H1 (cell line): Measurements from ENCODE around the gene PPY. TPM values are rescaled to one million over a fixed set of nuclear protein-coding genes. Genes with fewer than 3 reads are reported as not detected.
A peak's percentile ranks its signal among the peaks of the same experiment; 100 is the strongest.

Experiments
- CTCF ChIA-PET: fragments of 300-600 bp; sonication (Branson Sonifier 250); formaldehyde crosslinking; loops from one replicate; lab custom pipeline; 2021; ENCODE audit not compliant: partially characterized antibody; lab: Charles Lee
- POLR2A ChIA-PET: fragments of 300-600 bp; sonication (Branson Sonifier 250); formaldehyde crosslinking; loops from one replicate; lab custom pipeline; 2021; ENCODE audit warnings: inconsistent platforms; ENCODE audit not compliant: partially characterized antibody; lab: Charles Lee
- DNase-seq, 2 experiments: peaks; one replicate each; pipeline versions ENCODE4 v3.0.0 to v3.0.0-alpha.2; 2010 to 2022; ENCODE audit warnings: low spot score in 2 of 2, low read depth in 1 of 2, mixed read lengths in 1 of 2
- FAIRE-seq: peaks from 2 replicates; lab custom pipeline; 2011; peaks lifted over from hg19 to GRCh38; lab: Jason Lieb, UNC
- H2AFZ ChIP-seq: 2 replicates; pipeline ENCODE4 v1.8.1; 2012; ENCODE audit warnings: low read length, inconsistent platforms
- H2AK5ac ChIP-seq: 2 replicates; pipeline ENCODE4 v1.6.1; 2013; ENCODE audit warnings: low read depth, low read length
- H2BK120ac ChIP-seq: replicated peaks from 2 replicates; pipeline ENCODE3; 2013; ENCODE audit warnings: low read depth, low read length, inconsistent platforms
- H2BK12ac ChIP-seq: 2 replicates; pipeline ENCODE4 v1.6.1; 2013; ENCODE audit warnings: low read depth, low read length
- H2BK15ac ChIP-seq: 2 replicates; pipeline ENCODE4 v1.6.1; 2013; ENCODE audit warnings: low read length
- H2BK20ac ChIP-seq: 2 replicates; pipeline ENCODE4 v1.6.1; 2013; ENCODE audit warnings: low read length
- H2BK5ac ChIP-seq: 2 replicates; pipeline ENCODE4 v1.6.1; 2013; ENCODE audit warnings: low read depth, low read length
- H3K14ac ChIP-seq: 2 replicates; pipeline ENCODE4 v1.6.1; 2013; ENCODE audit warnings: inconsistent platforms; ENCODE audit not compliant: insufficient read length
- H3K18ac ChIP-seq: 2 replicates; pipeline ENCODE4 v1.6.1; 2013; ENCODE audit warnings: low read length; ENCODE audit errors: extremely low read depth
- H3K23ac ChIP-seq: 2 replicates; pipeline ENCODE4 v1.6.1; 2013; ENCODE audit warnings: inconsistent platforms; ENCODE audit not compliant: insufficient read length
- H3K23me2 ChIP-seq: 2 replicates; pipeline ENCODE4 v1.6.1; 2013; ENCODE audit warnings: low read depth, low read length
- H3K27ac ChIP-seq: 2 replicates; pipeline ENCODE4 v1.6.1; 2011; ENCODE audit warnings: low read depth, low read length, inconsistent platforms
- H3K27me3 ChIP-seq, 4 experiments: replicated peaks in 1 of 4; 1 replicate in 1 of 4; 2 replicates in 3 of 4; pipeline versions ENCODE4 v1.6.1 to v1.8.1; 2011 to 2013; ENCODE audit warnings: low read length in 3 of 4, mild to moderate bottlenecking in 3 of 4, inconsistent platforms in 2 of 4, mixed read lengths in 2 of 4, moderate library complexity in 1 of 4; ENCODE audit not compliant: control insufficient read depth in 3 of 4, insufficient read depth in 3 of 4; ENCODE audit errors: extremely low read depth in 1 of 4
- H3K36me3 ChIP-seq, 4 experiments: 2 replicates each; pipeline versions ENCODE4 v1.6.1 to v1.8.1; 2011 to 2013; ENCODE audit warnings: mild to moderate bottlenecking in 4 of 4, low read length in 3 of 4, moderate library complexity in 2 of 4, control low read depth in 1 of 4, inconsistent platforms in 1 of 4; ENCODE audit not compliant: insufficient read depth in 4 of 4, control insufficient read depth in 2 of 4
- H3K4ac ChIP-seq: replicated peaks from 2 replicates; pipeline ENCODE3; 2013; ENCODE audit warnings: low read length, low read depth, mixed read lengths, inconsistent platforms; ENCODE audit not compliant: insufficient read length
- H3K4me1 ChIP-seq, 4 experiments: replicated peaks in 1 of 4; 1 replicate in 1 of 4; 2 replicates in 3 of 4; pipeline versions ENCODE4 v1.6.1 to v1.8.1; 2011 to 2013; ENCODE audit warnings: low read length in 3 of 4, inconsistent platforms in 2 of 4, mixed read lengths in 1 of 4; ENCODE audit not compliant: insufficient read depth in 4 of 4, control insufficient read depth in 3 of 4
- H3K4me2 ChIP-seq, 2 experiments: 2 replicates each; pipeline versions ENCODE4 v1.6.1 to v1.8.1; 2011 to 2013; ENCODE audit warnings: low read depth in 2 of 2, low read length in 2 of 2, control low read depth in 1 of 2, inconsistent platforms in 1 of 2, mild to moderate bottlenecking in 1 of 2; ENCODE audit not compliant: insufficient read depth in 1 of 2
- H3K4me3 ChIP-seq, 4 experiments: fragments of 200-600, 300-600 bp in 1 of 4; sonication (generic), shearing (Covaris generic), sonication (Bioruptor Twin) in 1 of 4; 2 replicates each; pipeline versions ENCODE4 v1.5.1 to v1.8.1; 2011 to 2016; ENCODE audit warnings: low read length in 4 of 4, low read depth in 3 of 4, control low read depth in 2 of 4, inconsistent platforms in 2 of 4, mild to moderate bottlenecking in 2 of 4, mixed read lengths in 1 of 4, moderate library complexity in 1 of 4; ENCODE audit not compliant: insufficient read depth in 2 of 4; ENCODE audit errors: extremely low read depth in 1 of 4
- H3K56ac ChIP-seq: replicated peaks from 2 replicates; pipeline ENCODE3; 2013; ENCODE audit warnings: low read depth, mild to moderate bottlenecking, mixed read lengths, low read length, inconsistent platforms; ENCODE audit not compliant: insufficient read length
- H3K79me1 ChIP-seq: 2 replicates; pipeline ENCODE4 v1.6.1; 2013; ENCODE audit warnings: low read depth, low read length, control low read depth
- H3K79me2 ChIP-seq, 2 experiments: 2 replicates each; pipeline versions ENCODE4 v1.6.1 to v1.8.1; 2012 to 2013; ENCODE audit warnings: low read length in 2 of 2, mild to moderate bottlenecking in 2 of 2, inconsistent platforms in 1 of 2; ENCODE audit not compliant: insufficient read depth in 2 of 2, control insufficient read depth in 1 of 2
- H3K9ac ChIP-seq, 4 experiments: replicated peaks in 1 of 4; 1 replicate in 1 of 4; 2 replicates in 3 of 4; pipeline versions ENCODE4 v1.6.1 to v1.8.1; 2011 to 2013; ENCODE audit warnings: low read depth in 3 of 4, low read length in 3 of 4, control low read depth in 2 of 4, mild to moderate bottlenecking in 2 of 4, moderate library complexity in 2 of 4, inconsistent platforms in 1 of 4; ENCODE audit errors: extremely low read depth in 1 of 4
- H3K9me3 ChIP-seq, 2 experiments: 2 replicates each; pipeline versions ENCODE4 v1.6.1 to v1.8.1; 2012 to 2013; ENCODE audit warnings: mild to moderate bottlenecking in 2 of 2, moderate library complexity in 2 of 2, control low read depth in 1 of 2, inconsistent platforms in 1 of 2, low read depth in 1 of 2, low read length in 1 of 2, mixed read lengths in 1 of 2; ENCODE audit not compliant: insufficient read depth in 2 of 2
- H4K20me1 ChIP-seq, 2 experiments: replicated peaks in 1 of 2; 2 replicates each; pipeline versions ENCODE3 to v1.8.1; 2011 to 2013; ENCODE audit warnings: inconsistent platforms in 2 of 2, low read length in 2 of 2, mild to moderate bottlenecking in 1 of 2; ENCODE audit not compliant: insufficient read depth in 2 of 2, control insufficient read depth in 1 of 2
- H4K5ac ChIP-seq: 2 replicates; pipeline ENCODE4 v1.6.1; 2013; ENCODE audit warnings: low read length, low read depth, mixed read lengths, inconsistent platforms; ENCODE audit not compliant: insufficient read length
- H4K8ac ChIP-seq: 2 replicates; pipeline ENCODE4 v1.8.0; 2013; ENCODE audit warnings: mild to moderate bottlenecking, moderate library complexity, low read length, inconsistent platforms; ENCODE audit not compliant: insufficient read depth; ENCODE audit errors: extremely low read depth
- H4K91ac ChIP-seq: replicated peaks from 2 replicates; pipeline ENCODE3; 2013; ENCODE audit warnings: low read length, mixed read lengths, inconsistent platforms; ENCODE audit not compliant: insufficient read length
- BRCA1 ChIP-seq: IDR thresholded peaks from 2 replicates; pipeline ENCODE4 v1.6.1; 2012; ENCODE audit warnings: low read depth, low read length, improper control_type of control experiment
- GABPA ChIP-seq: IDR thresholded peaks from 2 replicates; pipeline ENCODE4 v1.6.1; 2011; ENCODE audit warnings: mild to moderate bottlenecking, low read length, moderate library complexity, borderline replicate concordance; ENCODE audit not compliant: insufficient read depth
- SAP30 ChIP-seq: fragments of 300-600 bp; sonication (generic); IDR thresholded peaks from 2 replicates; pipeline ENCODE4 v1.7.1; 2012; ENCODE audit warnings: low read length, moderate library complexity, mild to moderate bottlenecking, inconsistent platforms; ENCODE audit not compliant: insufficient read depth, insufficient replicate concordance
- SIN3A ChIP-seq, 2 experiments: IDR thresholded peaks in 1 of 2; conservative IDR thresholded peaks in 1 of 2; 2 replicates each; pipeline ENCODE4 v1.6.1; 2011 to 2012; ENCODE audit warnings: low read length in 2 of 2, improper control_type of control experiment in 1 of 2, low read depth in 1 of 2, mild to moderate bottlenecking in 1 of 2
- TAF1 ChIP-seq: IDR thresholded peaks from 2 replicates; pipeline ENCODE4 v1.6.1; 2011; ENCODE audit warnings: mild to moderate bottlenecking, low read depth, low read length
- WGBS, 2 experiments: shearing (Covaris generic) in 1 of 2; methylation state at CpG; one replicate each; pipeline versions ENCODE4 v1.1.6 to v1.1.7; 2013 to 2015; ENCODE audit warnings: low lambda C conversion rate in 2 of 2, mixed read lengths in 2 of 2, inconsistent platforms in 1 of 2, low coverage in 1 of 2, missing lambda C conversion rate in 1 of 2; ENCODE audit not compliant: insufficient replicate concordance in 2 of 2, insufficient coverage in 1 of 2, insufficient read length in 1 of 2; ENCODE audit errors: extremely low coverage in 1 of 2, missing lambda C conversion rate in 1 of 2; 5-methylcytosine and 5-hydroxymethylcytosine counted together
- polyA plus RNA-seq, 7 experiments: library from polyadenylated mRNA; depleted of rRNA in 3 of 7; stranded (reverse) in 5 of 7; unstranded in 2 of 7; fragments of >200 nt in 5 of 7; fragments of 200-250 nt in 2 of 7; gene quantifications; 1 replicate in 5 of 7; 2 replicates in 1 of 7; 4 replicates in 1 of 7; pipeline versions ENCODE4 v1.2.1 to v1.2.3, GENCODE V29; 2011 to 2013; ENCODE audit warnings: missing spikeins in 2 of 7, mixed read lengths in 2 of 7
- total RNA-seq: library from RNA; stranded (reverse); fragmentation: NEBNext Ultra II Directional; extraction: Animal tissue kit (Norgen Biotek cat#: 25700); gene quantifications from 2 replicates; pipeline ENCODE4 v1.2.1, GENCODE V29; 2021

The PPY gene
- total and polyA plus RNA-seq, 2 of the 8 experiments (the other 6 are each of a cell fraction or from before 2014, with no cell fraction given), result 0.26 TPM; not detected in 1

DNA sequence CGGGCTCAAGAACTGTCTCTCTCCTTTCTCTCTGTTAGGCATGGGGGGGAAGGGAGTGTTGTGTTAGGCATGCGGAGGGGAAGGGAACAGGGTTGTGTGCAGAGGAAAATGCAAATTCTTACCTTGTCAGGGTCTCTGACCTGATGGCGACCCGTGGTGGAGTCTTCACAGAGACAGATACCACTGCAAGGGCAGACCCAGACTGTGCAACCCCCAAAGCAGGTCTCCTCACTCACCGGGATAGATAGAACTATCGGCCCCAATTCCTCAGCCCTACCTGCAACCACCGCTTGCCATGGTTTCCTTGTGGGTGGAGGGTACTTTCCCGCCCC, 25.3 kb downstream of the PPY start:
- Histone ChIP-seq H2BK120ac (no peak overlapping the region), H2BK5ac (no peak overlapping the region; the same call in 1 of the 2 replicates), H4K8ac (no peak overlapping the region; the same call in 1 of the 2 replicates), H3K23ac (no peak overlapping the region), H3K27me3 (peaks cover 0 to 9% (median 7%) of the 10 kb centered on the region in 4 experiments; a peak in 5 of 7 replicates), H2AFZ (peak overlapping the region; percentile 65; the same call in 1 of the 2 replicates), H3K79me1 (no peaks in the 10 kb centered on the region), H3K4me2 (peak overlapping the region; percentile 66), H2BK20ac (peak overlapping the region; percentile 10; the same call in 1 of the 2 replicates), H2BK15ac (0 out of 2 replicates have a peak overlapping the region, but pooled peaks have one; percentile 65), H2AK5ac (no peak overlapping the region), H3K36me3 (no peaks in the 10 kb centered on the region; a peak in 1 of 8 replicates), H3K23me2 (peaks cover 8% of the 10 kb centered on the region), H3K4me3 (peak overlapping the region in 2 of 4 experiments; percentile 25 to 52; a peak in 5 of 8 replicates), H2BK12ac (peak overlapping the region; percentile 68; the same call in 1 of the 2 replicates), H4K5ac (no peak overlapping the region), H3K14ac (no peak overlapping the region), H3K4me1 (peaks cover 0 to 8% (median 6%) of the 10 kb centered on the region in 4 experiments; a peak in 5 of 7 replicates), H4K20me1 (peaks cover 0 to 7% of the 10 kb centered on the region in 2 experiments), H3K56ac (no peak overlapping the region), H3K18ac (peak overlapping the region; percentile 68), H3K79me2 (no peaks in the 10 kb centered on the region), H3K9ac (no peak overlapping the region), H4K91ac (peak overlapping the region; percentile 55), H3K27ac (no peak overlapping the region), H3K4ac (no peak overlapping the region), H3K9me3 (no peaks in the 10 kb centered on the region)
- CTCF ChIA-PET, result interaction anchor here (0.9 to 13.7 kb wide), 14 partner anchors 7 to 219 kb away, joined by 3 to 106 read pairs (median 9); partner anchors contain the start of genes MPP2 and PPY
- WGBS, 2 experiments, result 69% methylated on average over 8 of the region's 8 CpGs; no CpG with 5 or more reads in 1 of the 2 experiments
- FAIRE-seq, result no peak
- no peak for TF ChIP-seq GABPA
- TF ChIP-seq BRCA1, result no peak
- no peak for TF ChIP-seq TAF1
- TF ChIP-seq SIN3A (conservative IDR thresholded peaks at IDR 0.05 in 1 of 2, IDR thresholded peaks at IDR 0.05 in 1 of 2; ENCODE audit: low read depth in 1 of 2, low read length in 2 of 2), result no peak
- no peak for TF ChIP-seq SAP30
- POLR2A ChIA-PET, result interaction anchor here (1.1 kb wide), 1 partner anchor 269 kb away, joined by 3 read pairs; the partner anchor contains the start of gene TMUB2
- DNase-seq, result no peak
